HG02678 (cell line): ENCODE measurements around the gene SIRPD.

Experiments used
- ATAC-seq: cut with Tn5 transposase; IDR thresholded peaks from one replicate; pipeline ENCODE4 v1.9.1; 2021; ENCODE audit warnings: mild to moderate bottlenecking, moderate library complexity; ENCODE audit not compliant: unreplicated experiment

SIRPD gene

GRCh38 chr20:1538655-1539054, 18.9 kb downstream of the SIRPD start:
- no peak for ATAC-seq

GRCh38 chr20:1537731-1538058, 19.8 kb downstream of the SIRPD start:
- ATAC-seq = no peak

- ATAC-seq = no peak
Observed at GRCh38 chr20:1536893-1537730, 20.4 kb downstream of the SIRPD start.

GRCh38 chr20:1535420-1536175, 21.9 kb downstream of the SIRPD start:
- peak; percentile 90 for ATAC-seq

- ATAC-seq = no peak
Observed at GRCh38 chr20:1534526-1534925, 23.0 kb downstream of the SIRPD start.

GRCh38 chr20:1533059-1533458, 24.4 kb downstream of the SIRPD start:
- no peak for ATAC-seq

- ATAC-seq = no peak
Observed at GRCh38 chr20:1528811-1529210, 28.7 kb downstream of the SIRPD start.

GRCh38 chr20:1527923-1528322, 29.6 kb downstream of the SIRPD start:
- no peak for ATAC-seq

- ATAC-seq = no peak
Observed at GRCh38 chr20:1526896-1527295, 30.6 kb downstream of the SIRPD start.

GRCh38 chr20:1526310-1526709, 31.2 kb downstream of the SIRPD start:
- ATAC-seq = no peak

- ATAC-seq = no peak
Observed at GRCh38 chr20:1524004-1524403, 33.5 kb downstream of the SIRPD start.

- no peak for ATAC-seq
Observed at GRCh38 chr20:1517010-1517409, 40.5 kb downstream of the SIRPD start.

- ATAC-seq = no peak
Observed at GRCh38 chr20:1513801-1514200, 43.7 kb downstream of the SIRPD start.

GRCh38 chr20:1509237-1509636, 48.3 kb downstream of the SIRPD start:
- ATAC-seq = no peak

GRCh38 chr20:1508574-1508973, 48.9 kb downstream of the SIRPD start:
- ATAC-seq = no peak

GRCh38 chr20:1507276-1507675, 50.2 kb downstream of the SIRPD start:
- no peak for ATAC-seq

- no peak for ATAC-seq
Observed at GRCh38 chr20:1505871-1506270, 51.6 kb downstream of the SIRPD start.

GRCh38 chr20:1505361-1505760, 52.1 kb downstream of the SIRPD start:
- no peak for ATAC-seq

GRCh38 chr20:1503564-1504227, 53.8 kb downstream of the SIRPD start:
- ATAC-seq = peak; percentile 98

GRCh38 chr20:1500496-1500895, 57.0 kb downstream of the SIRPD start:
- no peak for ATAC-seq

- no peak for ATAC-seq
Observed at GRCh38 chr20:1499528-1500420, 57.7 kb downstream of the SIRPD start.
